Activated naive CD4-positive, alpha-beta T cell treated with anti-CD3 and anti-CD28 coated beads, Interleukin-2, amount 50 U/mL, for 24 hours (primary cell): Measurements from ENCODE around the gene TCEA3.
A peak's percentile ranks its signal among the peaks of the same experiment; 100 is the strongest.

Experiments used
- H3K27ac Mint-ChIP-seq: one replicate; pipeline ENCODE4 v1.8.0; 2021; ENCODE audit warnings: mild to moderate bottlenecking, mixed read lengths
- H3K27me3 Mint-ChIP-seq: one replicate; pipeline ENCODE4 v1.8.0; 2021; ENCODE audit warnings: mixed read lengths
- H3K36me3 Mint-ChIP-seq: one replicate; pipeline ENCODE4 v1.8.0; 2021; ENCODE audit warnings: mixed read lengths
- H3K4me1 Mint-ChIP-seq: one replicate; pipeline ENCODE4 v1.8.0; 2021; ENCODE audit warnings: mixed read lengths
- H3K4me3 Mint-ChIP-seq: one replicate; pipeline ENCODE4 v1.8.0; 2021; ENCODE audit warnings: mild to moderate bottlenecking, mixed read lengths
- H3K9me3 Mint-ChIP-seq: one replicate; pipeline ENCODE4 v1.8.0; 2021; ENCODE audit warnings: mixed read lengths

TCEA3 gene

GRCh38 chr1:23354245-23354644, 70.3 kb downstream of the TCEA3 start:
- Mint-ChIP-seq H3K27me3 (no peaks in the 10 kb centered on the region), H3K36me3 (peaks cover 9% of the 10 kb centered on the region), H3K27ac (no peak overlapping the region), H3K4me1 (peaks cover 6% of the 10 kb centered on the region), H3K9me3 (peaks cover 3% of the 10 kb centered on the region), H3K4me3 (no peak overlapping the region)

GRCh38 chr1:23352096-23352695, 72.4 kb downstream of the TCEA3 start:
- Mint-ChIP-seq H3K36me3 (peaks cover 3% of the 10 kb centered on the region), H3K9me3 (no peaks in the 10 kb centered on the region), H3K27me3 (no peaks in the 10 kb centered on the region), H3K27ac (no peak overlapping the region), H3K4me1 (peaks cover 6% of the 10 kb centered on the region), H3K4me3 (no peak overlapping the region)

- Mint-ChIP-seq H3K9me3 (no peaks in the 10 kb centered on the region), H3K36me3 (peaks cover 5% of the 10 kb centered on the region), H3K4me3 (no peak overlapping the region), H3K27me3 (no peaks in the 10 kb centered on the region), H3K27ac (no peak overlapping the region), H3K4me1 (peaks cover 26% of the 10 kb centered on the region)
Observed at GRCh38 chr1:23345920-23346319, 78.6 kb downstream of the TCEA3 start.

GRCh38 chr1:23344987-23345472, 79.5 kb downstream of the TCEA3 start:
- Mint-ChIP-seq H3K36me3 (peaks cover 5% of the 10 kb centered on the region), H3K27ac (peak overlapping the region; percentile 100), H3K4me3 (peak overlapping the region; percentile 98), H3K27me3 (no peaks in the 10 kb centered on the region), H3K4me1 (peaks cover 35% of the 10 kb centered on the region), H3K9me3 (no peaks in the 10 kb centered on the region)

- Mint-ChIP-seq H3K27me3 (no peaks in the 10 kb centered on the region), H3K36me3 (peaks cover 7% of the 10 kb centered on the region), H3K9me3 (no peaks in the 10 kb centered on the region), H3K4me3 (peak within 1 kb of the TSS; percentile 98), H3K27ac (peak within 1 kb of the TSS; percentile 100), H3K4me1 (peaks cover 41% of the 10 kb centered on the region)
Observed at GRCh38 chr1:23344111-23344986, 80.2 kb downstream of the TCEA3 start, which contains the start of gene HNRNPR. Gene HNRNPR, minus strand, starts transcription at chr1:23344284. Its CDS starts 3,276 bp downstream, at chr1:23341008.

GRCh38 chr1:23343221-23344110, 81.1 kb downstream of the TCEA3 start:
- Mint-ChIP-seq H3K36me3 (peaks cover 10% of the 10 kb centered on the region), H3K27ac (peak overlapping the region; percentile 96), H3K27me3 (no peaks in the 10 kb centered on the region), H3K9me3 (no peaks in the 10 kb centered on the region), H3K4me1 (peaks cover 49% of the 10 kb centered on the region), H3K4me3 (peak overlapping the region; percentile 98)

GRCh38 chr1:23341931-23342692, 82.4 kb downstream of the TCEA3 start:
- Mint-ChIP-seq H3K27ac (peak overlapping the region; percentile 94), H3K4me3 (peak overlapping the region; percentile 98), H3K27me3 (no peaks in the 10 kb centered on the region), H3K36me3 (peaks cover 14% of the 10 kb centered on the region), H3K9me3 (no peaks in the 10 kb centered on the region), H3K4me1 (peaks cover 62% of the 10 kb centered on the region)

GRCh38 chr1:23339632-23340031, 84.9 kb downstream of the TCEA3 start:
- peaks cover 19% of the 10 kb centered on the region for H3K36me3 Mint-ChIP-seq
- H3K4me1 Mint-ChIP-seq: peaks cover 59% of the 10 kb centered on the region
- peak overlapping the region; percentile 3 for H3K27ac Mint-ChIP-seq
- H3K27me3 Mint-ChIP-seq: no peaks in the 10 kb centered on the region
- peak overlapping the region; percentile 98 for H3K4me3 Mint-ChIP-seq
- no peaks in the 10 kb centered on the region for H3K9me3 Mint-ChIP-seq

GRCh38 chr1:23337869-23338268, 86.7 kb downstream of the TCEA3 start:
- Mint-ChIP-seq H3K27ac (peak overlapping the region; percentile 66), H3K27me3 (no peaks in the 10 kb centered on the region), H3K9me3 (no peaks in the 10 kb centered on the region), H3K36me3 (peaks cover 26% of the 10 kb centered on the region), H3K4me3 (no peak overlapping the region), H3K4me1 (peaks cover 66% of the 10 kb centered on the region)

GRCh38 chr1:23331713-23332112, 92.8 kb downstream of the TCEA3 start:
- Mint-ChIP-seq H3K9me3 (no peaks in the 10 kb centered on the region), H3K4me3 (no peak overlapping the region), H3K4me1 (peaks cover 39% of the 10 kb centered on the region), H3K27ac (peak overlapping the region; percentile 24), H3K36me3 (peaks cover 23% of the 10 kb centered on the region), H3K27me3 (no peaks in the 10 kb centered on the region)
